ENCODE data around the gene SMPD1.

GRCh38 chr11:6414874-6415328 lies 24.6 kb downstream of the SMPD1 start:
- no peak for TF ChIP-seq FOXM1 (IDR thresholded peaks at IDR 0.05; ENCODE audit: borderline replicate concordance)
- TF ChIP-seq HDGF (IDR thresholded peaks at IDR 0.05; ENCODE audit: borderline replicate concordance) = no peak
- no peak for TF ChIP-seq FOXK2 (IDR thresholded peaks at IDR 0.05)
- no peak for TF ChIP-seq SP1 (IDR thresholded peaks at IDR 0.05)
- TF ChIP-seq CTBP1 (IDR thresholded peaks at IDR 0.05; ENCODE audit: borderline replicate concordance) = no peak
- no peak for TF ChIP-seq SUZ12 (IDR thresholded peaks at IDR 0.05)
- TF ChIP-seq FOXA1 (IDR thresholded peaks at IDR 0.05) = no peak
- TF ChIP-seq L3MBTL2 (conservative IDR thresholded peaks at IDR 0.05) = no peak
- no peak for TF ChIP-seq TARDBP (IDR thresholded peaks at IDR 0.05)
- TF ChIP-seq NFRKB (IDR thresholded peaks at IDR 0.05) = no peak
- TF ChIP-seq BHLHE40 (IDR thresholded peaks at IDR 0.05; ENCODE audit: borderline replicate concordance) = no peak

Measured in HEK293T (cell line).